K562 (cell line): ENCODE measurements around the gene RAB1B. TPM values are rescaled to one million over a fixed set of nuclear protein-coding genes. Genes with fewer than 3 reads are reported as not detected.
A peak's percentile ranks its signal among the peaks of the same experiment; 100 is the strongest.

Experiments
- ARID1B ChIP-seq: fragments of 450-650 bp; IDR thresholded peaks from 2 replicates; pipeline ENCODE4 v1.6.1; 2016; ENCODE audit warnings: antibody characterized with exemption, mild to moderate bottlenecking, inconsistent platforms
- CBFA2T3 ChIP-seq: fragments of 450-650 bp; IDR thresholded peaks from 2 replicates; pipeline ENCODE4 v1.6.1; 2017
- DDX20 ChIP-seq: fragments of 450-650 bp; IDR thresholded peaks from 2 replicates; pipeline ENCODE4 v1.6.1; 2016; ENCODE audit warnings: missing genetic modification characterization, low read depth, mild to moderate bottlenecking, missing compliant biosample characterization, moderate library complexity
- JUND ChIP-seq, 2 experiments: IDR thresholded peaks; 2 replicates in 1 of 2; 3 replicates in 1 of 2; pipeline ENCODE4 v1.6.1; 2011; ENCODE audit warnings: borderline replicate concordance in 2 of 2, low read depth in 2 of 2, low read length in 2 of 2, improper control_type of control experiment in 1 of 2, missing biosample characterization in 1 of 2, missing genetic modification characterization in 1 of 2, missing genetic modification reagents in 1 of 2
- NFATC3 ChIP-seq: fragments of 450-650 bp; IDR thresholded peaks from 2 replicates; pipeline ENCODE4 v1.6.1; 2017; ENCODE audit warnings: mild to moderate bottlenecking
- NFE2 ChIP-seq: IDR thresholded peaks from 2 replicates; pipeline ENCODE4 v1.6.1; 2014; ENCODE audit warnings: antibody characterized with exemption, low read depth
- PHTF2 ChIP-seq: fragments of 250-450 bp; sonication (Bioruptor Pico); IDR thresholded peaks from 2 replicates; pipeline ENCODE4 v1.5.0; 2021; ENCODE audit warnings: mild to moderate bottlenecking
- POLR2AphosphoS2 ChIP-seq: IDR thresholded peaks from 2 replicates; pipeline ENCODE4 v1.6.1; 2012; ENCODE audit warnings: low read length, improper control_type of control experiment
- SMARCB1 ChIP-seq: IDR thresholded peaks from 2 replicates; pipeline ENCODE4 v1.6.1; 2011; ENCODE audit warnings: improper control_type of control experiment, low read depth; ENCODE audit not compliant: insufficient read length
- SREBF1 ChIP-seq: fragments of 150-350 bp; IDR thresholded peaks from 2 replicates; pipeline ENCODE4 v1.6.1; 2014; ENCODE audit warnings: antibody characterized with exemption, low read depth, low read length, borderline replicate concordance
- TAL1 ChIP-seq: fragments of 450-650 bp; IDR thresholded peaks from 2 replicates; pipeline ENCODE4 v1.6.1; 2016; ENCODE audit warnings: mild to moderate bottlenecking
- ZNF316 ChIP-seq: fragments of 450-650 bp; IDR thresholded peaks from 2 replicates; pipeline ENCODE4 v1.6.1; 2016
- ZNF444 ChIP-seq: fragments of 250-450 bp; sonication (Bioruptor Pico); IDR thresholded peaks from 2 replicates; pipeline ENCODE4 v1.4.0; 2020; ENCODE audit warnings: mild to moderate bottlenecking, moderate library complexity
- polyA plus RNA-seq, 8 experiments: library from polyadenylated mRNA; depleted of rRNA in 4 of 8; stranded (reverse) in 5 of 8; unstranded in 3 of 8; fragments of >200 nt; fragmentation: Nextera tagmentation in 2 of 8; fragmentation: Illumina TruSeq in 1 of 8; extraction: Ambion mirVana in 2 of 8; extraction: Trizol in 1 of 8; gene quantifications; 2 replicates each; pipeline versions ENCODE4 v1.2.1 to v1.2.3, GENCODE V29; 2011 to 2014; ENCODE audit warnings: inconsistent platforms in 1 of 8, missing spikeins in 1 of 8
- total RNA-seq, 7 experiments: library from RNA; depleted of rRNA in 6 of 7; stranded (reverse); fragments of >200 nt in 6 of 7; fragmentation: Illumina TruSeq in 2 of 7; extraction: Trizol in 2 of 7; gene quantifications; 2 replicates each; pipeline versions ENCODE4 v1.2.1 to v1.2.3, GENCODE V29; 2011 to 2021; ENCODE audit warnings: low replicate concordance in 1 of 7
- TF ChIP-seq, protein P1 (sequence below): IDR thresholded peaks from 2 replicates; pipeline ENCODE4 v1.6.1; 2012; ENCODE audit warnings: low read depth, low read length, improper control_type of control experiment, borderline replicate concordance
- TF ChIP-seq, protein P2 (sequence below): fragments of 250-450 bp; sonication (Bioruptor Pico); IDR thresholded peaks from 2 replicates; pipeline ENCODE4 v1.8.0; 2021; ENCODE audit warnings: borderline replicate concordance, mild to moderate bottlenecking, moderate library complexity; ENCODE audit not compliant: poor library complexity, severe bottlenecking

Gene RAB1B
- total and polyA plus RNA-seq, 9 of the 15 experiments (the other 6 are each of a cell fraction or from before 2014, with no cell fraction given) = 5.6 to 146 (median 98.6) TPM

DNA sequence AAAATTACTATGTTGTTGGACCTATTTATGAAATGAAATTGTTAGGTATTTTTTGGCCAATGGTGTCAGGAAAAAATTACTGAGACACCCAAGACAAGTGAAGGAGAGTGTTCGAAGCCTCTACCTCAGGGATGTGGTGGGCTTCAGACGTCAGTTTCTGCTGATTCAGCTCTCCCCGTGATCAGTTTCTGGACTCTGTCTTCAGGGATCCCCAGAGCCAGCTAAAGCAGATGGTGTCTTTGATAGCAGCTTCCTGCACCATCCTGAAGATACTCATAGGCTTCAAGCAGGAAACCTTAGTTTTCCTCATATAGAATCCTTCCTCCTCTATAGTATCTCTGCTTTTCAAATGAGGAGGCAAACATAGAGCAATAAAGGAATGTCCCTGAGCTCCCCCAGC, 41.0 kb downstream of the RAB1B start (continued):
- TF ChIP-seq, protein P1, sequence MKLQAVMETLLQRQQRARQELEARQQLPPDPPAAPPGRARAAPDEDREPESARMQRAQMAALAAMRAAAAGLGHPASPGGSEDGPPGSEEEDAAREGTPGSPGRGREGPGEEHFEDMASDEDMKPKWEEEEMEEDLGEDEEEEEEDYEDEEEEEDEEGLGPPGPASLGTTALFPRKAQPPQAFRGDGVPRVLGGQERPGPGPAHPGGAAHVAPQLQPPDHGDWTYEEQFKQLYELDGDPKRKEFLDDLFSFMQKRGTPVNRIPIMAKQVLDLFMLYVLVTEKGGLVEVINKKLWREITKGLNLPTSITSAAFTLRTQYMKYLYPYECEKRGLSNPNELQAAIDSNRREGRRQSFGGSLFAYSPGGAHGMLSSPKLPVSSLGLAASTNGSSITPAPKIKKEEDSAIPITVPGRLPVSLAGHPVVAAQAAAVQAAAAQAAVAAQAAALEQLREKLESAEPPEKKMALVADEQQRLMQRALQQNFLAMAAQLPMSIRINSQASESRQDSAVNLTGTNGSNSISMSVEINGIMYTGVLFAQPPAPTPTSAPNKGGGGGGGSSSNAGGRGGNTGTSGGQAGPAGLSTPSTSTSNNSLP = no peak
- TF ChIP-seq ARID1B = peak; percentile 60
- no peak for TF ChIP-seq DDX20 (tag)
- TF ChIP-seq ZNF316 = peak; percentile 97
- no peak for TF ChIP-seq SMARCB1
- TF ChIP-seq TAL1 = peak; percentile 40; the same call in 1 of the 2 replicates
- no peak for TF ChIP-seq JUND (IDR thresholded peaks at IDR 0.05; ENCODE audit: borderline replicate concordance, low read depth, low read length)
- 0 out of 3 replicates have a peak, but pooled peaks have one; percentile 9 for TF ChIP-seq JUND (tag; IDR thresholded peaks at IDR 0.05; ENCODE audit: borderline replicate concordance, low read depth, low read length)
- no peak for TF ChIP-seq SREBF1
- TF ChIP-seq POLR2AphosphoS2 = no peak
- TF ChIP-seq NFATC3 = no peak
- TF ChIP-seq NFE2 = peak; percentile 20; the same call in 1 of the 2 replicates
- TF ChIP-seq, protein P2, sequence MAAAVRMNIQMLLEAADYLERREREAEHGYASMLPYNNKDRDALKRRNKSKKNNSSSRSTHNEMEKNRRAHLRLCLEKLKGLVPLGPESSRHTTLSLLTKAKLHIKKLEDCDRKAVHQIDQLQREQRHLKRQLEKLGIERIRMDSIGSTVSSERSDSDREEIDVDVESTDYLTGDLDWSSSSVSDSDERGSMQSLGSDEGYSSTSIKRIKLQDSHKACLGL (CRISPR knock-in tag) = no peak
- TF ChIP-seq PHTF2 (CRISPR knock-in tag) = no peak
- TF ChIP-seq ZNF444 (CRISPR knock-in tag) = no peak
- TF ChIP-seq CBFA2T3 = peak; percentile 58
- TF ChIP-seq, all 486 proteins: peak for 11
